ENCODE measurements around the gene EMD. TPM values are rescaled to one million over a fixed set of nuclear protein-coding genes. Genes with fewer than 3 reads are reported as not detected.

Gene EMD
- total and polyA plus RNA-seq, 12 donors, result 7.7 to 95.2 (median 52.6) TPM

DNA sequence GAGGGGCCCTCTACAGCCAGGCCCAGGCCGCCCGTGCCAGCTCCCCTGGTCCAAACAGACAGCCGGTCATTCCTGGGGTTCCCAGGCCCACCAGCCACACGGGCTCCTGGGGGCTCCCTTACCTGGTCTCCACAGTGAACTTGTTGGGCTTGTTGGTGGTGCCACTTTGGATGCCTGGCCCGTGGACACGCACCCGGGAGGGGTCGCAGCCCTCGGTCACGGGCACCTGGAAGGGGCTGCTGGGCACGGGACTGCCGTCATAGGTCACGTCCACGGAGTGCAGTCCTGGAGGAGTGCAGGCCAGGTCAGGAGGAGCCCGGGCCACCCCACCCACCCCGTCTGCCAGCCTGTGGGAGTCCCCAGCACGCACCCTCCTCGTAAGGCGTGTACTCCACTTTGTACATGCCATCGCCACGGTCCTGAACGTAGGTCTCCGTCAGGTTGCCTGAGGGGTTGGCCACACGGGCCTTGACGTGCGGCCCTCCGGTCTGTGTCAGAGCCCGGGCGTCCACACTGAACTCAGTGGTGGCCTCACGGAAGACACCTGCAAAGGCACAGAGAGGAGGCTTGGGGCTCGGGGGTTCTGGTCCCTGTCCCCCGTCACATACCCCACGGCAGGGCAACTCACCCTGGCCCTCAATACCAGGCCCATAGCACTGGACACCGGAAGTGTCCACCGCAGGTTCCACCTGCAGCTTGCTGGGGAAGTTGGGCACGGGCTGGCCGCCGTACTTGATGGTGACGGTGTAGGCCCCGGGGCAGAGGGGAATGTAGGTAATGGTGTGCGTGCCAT lies 19.5 kb upstream of the EMD start:
- peaks cover 0 to 94% of the 10 kb centered on the region in 2 donors for H3K36me3 ChIP-seq (replicated peaks in 1 of 2)
- H3K4me1 ChIP-seq (replicated peaks in 1 of 2), result no peaks in the 10 kb centered on the region

DNA sequence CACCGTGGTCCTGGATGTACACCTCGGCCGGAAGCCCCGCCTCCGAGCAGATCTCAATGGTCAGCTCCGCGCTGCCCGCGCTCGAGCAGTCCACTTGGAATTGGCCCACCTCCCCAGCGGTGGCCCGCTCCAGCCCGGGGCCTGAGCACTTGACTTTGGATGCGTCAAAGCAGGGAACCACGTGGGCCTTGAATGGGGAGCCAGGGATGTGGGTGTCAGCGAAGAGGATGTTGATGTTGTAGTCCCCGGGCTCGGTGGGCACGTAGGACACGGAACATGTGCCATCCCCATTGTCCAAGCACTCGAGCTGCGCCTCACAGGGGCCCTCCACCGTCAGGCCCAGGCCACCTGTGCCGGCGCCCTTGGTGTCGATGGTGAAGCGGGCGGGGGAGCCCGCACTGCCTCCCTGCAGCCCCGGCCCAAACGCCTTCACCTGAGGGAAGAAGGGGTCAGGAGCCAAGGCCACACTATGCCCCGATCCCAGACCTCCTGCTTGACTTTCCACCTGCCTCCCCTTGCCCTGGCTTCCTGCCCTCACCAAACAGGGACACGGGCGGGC lies 18.9 kb upstream of the EMD start:
- TF ChIP-seq, protein P1, sequence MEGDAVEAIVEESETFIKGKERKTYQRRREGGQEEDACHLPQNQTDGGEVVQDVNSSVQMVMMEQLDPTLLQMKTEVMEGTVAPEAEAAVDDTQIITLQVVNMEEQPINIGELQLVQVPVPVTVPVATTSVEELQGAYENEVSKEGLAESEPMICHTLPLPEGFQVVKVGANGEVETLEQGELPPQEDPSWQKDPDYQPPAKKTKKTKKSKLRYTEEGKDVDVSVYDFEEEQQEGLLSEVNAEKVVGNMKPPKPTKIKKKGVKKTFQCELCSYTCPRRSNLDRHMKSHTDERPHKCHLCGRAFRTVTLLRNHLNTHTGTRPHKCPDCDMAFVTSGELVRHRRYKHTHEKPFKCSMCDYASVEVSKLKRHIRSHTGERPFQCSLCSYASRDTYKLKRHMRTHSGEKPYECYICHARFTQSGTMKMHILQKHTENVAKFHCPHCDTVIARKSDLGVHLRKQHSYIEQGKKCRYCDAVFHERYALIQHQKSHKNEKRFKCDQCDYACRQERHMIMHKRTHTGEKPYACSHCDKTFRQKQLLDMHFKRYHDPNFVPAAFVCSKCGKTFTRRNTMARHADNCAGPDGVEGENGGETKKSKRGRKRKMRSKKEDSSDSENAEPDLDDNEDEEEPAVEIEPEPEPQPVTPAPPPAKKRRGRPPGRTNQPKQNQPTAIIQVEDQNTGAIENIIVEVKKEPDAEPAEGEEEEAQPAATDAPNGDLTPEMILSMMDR (IDR thresholded peaks at IDR 0.05), result no peak
- TF ChIP-seq POLR2A (IDR thresholded peaks at IDR 0.05), result no peak
- Histone ChIP-seq H3K4me3 (no peak overlapping the region), H3K27ac (no peak overlapping the region), H3K27me3 (no peaks in the 10 kb centered on the region), H3K4me1 (replicated peaks in 1 of 2) (no peaks in the 10 kb centered on the region), H3K36me3 (replicated peaks in 1 of 2) (peaks cover 0 to 94% of the 10 kb centered on the region in 2 donors), H3K9me3 (replicated peaks in 1 of 3) (no peaks in the 10 kb centered on the region)
- DNase-seq, result no peak
- intact Hi-C loops (cut with DNase I), result no loop called here
- 83 to 91% (median 85%) methylated on average over 34 of the region's 34 CpGs; no CpG with 5 or more reads in 1 of the 4 donors for WGBS, 4 donors

More for the DNA sequence above, 19.5 kb upstream of the EMD start:
- WGBS, 4 donors, result 91 to 94% (median 93%) methylated on average over 13 to 41 of the region's 41 CpGs; no CpG with 5 or more reads in 1 of the 4 donors
- intact Hi-C loops (cut with DNase I), result no loop called here
- no peak overlapping the region for H3K27ac ChIP-seq
- no peaks in the 10 kb centered on the region for H3K9me3 ChIP-seq (replicated peaks in 1 of 3)
- H3K27me3 ChIP-seq, result no peaks in the 10 kb centered on the region
- H3K4me3 ChIP-seq, result no peak overlapping the region
- no peak for DNase-seq
- TF ChIP-seq, protein P1 (IDR thresholded peaks at IDR 0.05), result no peak
- TF ChIP-seq POLR2A (IDR thresholded peaks at IDR 0.05), result no peak

DNA sequence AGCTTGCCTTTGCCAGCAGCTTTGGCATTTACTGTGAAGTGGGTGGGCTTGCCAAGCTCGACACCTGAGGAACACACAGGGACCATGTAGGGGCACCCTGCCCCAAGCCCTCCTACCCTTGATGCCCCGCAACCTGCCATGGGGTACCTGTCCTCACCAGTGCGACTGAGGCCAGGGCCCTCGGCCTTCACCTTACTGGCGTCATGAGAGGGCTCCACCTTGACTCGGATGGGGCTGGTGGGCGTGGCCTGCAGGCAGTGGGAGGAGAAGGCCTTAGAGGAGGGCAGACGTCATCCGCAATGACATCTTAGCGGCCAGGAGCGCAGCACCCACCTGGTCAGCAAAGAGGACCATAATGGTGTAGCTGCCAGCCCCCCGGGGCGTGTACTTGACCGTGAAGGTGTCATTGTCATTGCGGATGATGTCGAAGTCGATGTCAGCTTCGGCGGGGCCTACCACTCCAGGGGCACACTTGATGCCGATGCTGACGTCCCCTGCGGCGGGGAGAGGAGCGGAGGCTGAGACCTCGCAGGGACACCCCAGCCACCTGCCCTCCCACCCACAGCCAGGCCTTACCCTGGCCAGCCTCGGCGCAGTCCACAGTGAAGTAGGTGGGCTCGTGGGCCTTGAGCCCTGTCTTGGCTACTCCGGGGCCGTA lies 16.9 kb upstream of the EMD start:
- 84 to 92% (median 90%) methylated on average over 5 to 30 of the region's 30 CpGs for WGBS, 4 donors
- TF ChIP-seq, protein P1 (IDR thresholded peaks at IDR 0.05), result no peak
- no peak for TF ChIP-seq POLR2A (IDR thresholded peaks at IDR 0.05)
- H3K36me3 ChIP-seq (replicated peaks in 1 of 2), result peaks cover 0 to 95% of the 10 kb centered on the region in 2 donors
- H3K27me3 ChIP-seq, result no peaks in the 10 kb centered on the region
- H3K4me3 ChIP-seq, result no peak overlapping the region
- DNase-seq, result no peak
- H3K27ac ChIP-seq, result no peak overlapping the region
- no peaks in the 10 kb centered on the region for H3K9me3 ChIP-seq (replicated peaks in 1 of 3)
- intact Hi-C loops (cut with DNase I), result no loop called here
- H3K4me1 ChIP-seq (replicated peaks in 1 of 2), result no peaks in the 10 kb centered on the region

DNA sequence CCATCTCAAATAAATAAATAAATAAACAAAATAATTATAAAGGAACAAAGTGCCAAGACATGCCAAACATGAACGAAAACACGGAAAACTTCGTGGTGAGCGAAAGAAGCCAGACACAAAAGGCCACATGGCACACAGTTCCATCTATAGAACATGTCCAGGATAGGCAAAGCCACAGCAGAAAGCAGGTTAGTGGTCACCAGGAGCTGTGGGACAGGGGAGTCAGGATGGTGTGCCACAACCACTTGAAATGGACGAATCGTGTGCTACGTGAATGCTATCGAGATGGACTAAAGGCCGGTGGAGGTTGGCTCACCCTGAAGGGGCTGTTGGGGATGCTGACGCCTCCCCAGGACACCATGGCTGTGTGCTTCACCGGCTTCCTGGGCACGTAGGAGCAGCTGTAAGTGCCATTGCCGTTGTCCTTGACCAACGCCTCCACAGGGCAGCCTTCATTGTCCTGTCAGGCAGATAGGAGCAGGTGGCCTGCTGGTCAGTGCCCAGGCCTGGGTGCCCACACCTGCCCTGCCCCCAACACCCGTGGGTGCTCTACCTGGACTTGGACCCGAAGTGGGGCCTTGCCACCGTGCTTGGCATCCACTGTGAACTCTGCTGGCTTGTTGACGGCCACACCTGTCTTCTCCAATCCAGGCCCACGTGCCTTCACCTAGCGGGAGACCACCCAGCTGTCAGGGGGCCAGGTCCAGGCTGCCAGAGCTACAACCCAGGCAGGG lies 15.2 kb upstream of the EMD start:
- no peaks in the 10 kb centered on the region for H3K9me3 ChIP-seq (replicated peaks in 1 of 3)
- intact Hi-C loops (cut with DNase I), result no loop called here
- TF ChIP-seq, protein P1 (IDR thresholded peaks at IDR 0.05), result no peak
- no peak for TF ChIP-seq POLR2A (IDR thresholded peaks at IDR 0.05)
- WGBS, 4 donors, result 86 to 90% (median 88%) methylated on average over 10 to 20 of the region's 20 CpGs
- no peak for DNase-seq
- H3K27me3 ChIP-seq, result no peaks in the 10 kb centered on the region
- peaks cover 6 to 8% of the 10 kb centered on the region in 2 donors for H3K4me1 ChIP-seq (replicated peaks in 1 of 2)
- H3K4me3 ChIP-seq, result no peak overlapping the region
- H3K36me3 ChIP-seq (replicated peaks in 1 of 2), result peaks cover 0 to 88% of the 10 kb centered on the region in 2 donors
- no peak overlapping the region for H3K27ac ChIP-seq
